Adrenal gland (tissue), 12 donors: ENCODE results near the gene NLRC3. TPM values are rescaled to one million over a fixed set of nuclear protein-coding genes. Genes with fewer than 3 reads are reported as not detected.
A peak's percentile ranks its signal among the peaks of the same experiment; 100 is the strongest.

Experiments used
- DNase-seq, 7 donors: peaks; one replicate each; pipeline ENCODE4 v3.0.0-alpha.2; 2019 to 2020
- H3K27ac ChIP-seq, 5 donors: fragments of 200-600 bp; sonication (generic) in 4 of 5; 1 replicate in 3 of 5; 2 replicates in 2 of 5; pipeline versions ENCODE4 v1.5.1 to v1.8.0; 2016 to 2020; ENCODE audit warnings: mild to moderate bottlenecking in 1 of 5
- H3K27me3 ChIP-seq: fragments of 200-600 bp; 2 replicates; pipeline ENCODE4 v1.8.0; 2021
- H3K36me3 ChIP-seq, 2 donors: fragments of 200-600 bp; replicated peaks in 1 of 2; 1 replicate in 1 of 2; 2 replicates in 1 of 2; pipeline versions ENCODE4 v1.5.1 to v1.8.0; 2018 to 2022
- H3K4me1 ChIP-seq, 2 donors: fragments of 200-600 bp; replicated peaks in 1 of 2; 1 replicate in 1 of 2; 2 replicates in 1 of 2; pipeline versions ENCODE4 v1.5.1 to v1.8.0; 2018 to 2021
- H3K4me3 ChIP-seq, 4 donors: fragments of 200-600 bp; sonication (generic) in 3 of 4; one replicate each; pipeline ENCODE4 v1.5.1; 2016 to 2018
- H3K9me3 ChIP-seq, 3 donors: fragments of 200-600 bp; sonication (generic) in 1 of 3; replicated peaks in 1 of 3; 1 replicate in 2 of 3; 2 replicates in 1 of 3; pipeline versions ENCODE4 v1.5.1 to v1.8.0; 2016 to 2021
- CTCF ChIP-seq, 6 experiments: fragments of 450-650 bp in 4 of 6; fragments of 200-600 bp in 2 of 6; sonication (generic) in 1 of 6; IDR thresholded peaks; 1 replicate in 5 of 6; 2 replicates in 1 of 6; pipeline versions ENCODE4 v1.5.1 to v1.8.0; 2016 to 2021; ENCODE audit warnings: antibody characterized with exemption in 6 of 6, mild to moderate bottlenecking in 2 of 6, moderate library complexity in 1 of 6
- POLR2A ChIP-seq, 2 donors: fragments of 450-650 bp; IDR thresholded peaks; one replicate each; pipeline ENCODE4 v1.6.1; 2017; ENCODE audit warnings: antibody characterized with exemption in 2 of 2, mild to moderate bottlenecking in 2 of 2, moderate library complexity in 1 of 2
- WGBS, 4 donors: extraction: QIAGEN DNeasy Blood & Tissue Kit in 2 of 4; methylation state at CpG; one replicate each; pipeline versions ENCODE4 v1.1.5 to v1.1.7; 2013 to 2017; 5-methylcytosine and 5-hydroxymethylcytosine counted together
- intact Hi-C, 2 donors: fragments of 100-400 bp; cut with DNase I; formaldehyde crosslinking; loops; one replicate each; pipeline versions ENCODE4 v1.14.1 to v1.15.0; 2022 to 2023
- polyA plus RNA-seq, 3 donors: library from polyadenylated mRNA; stranded (reverse); fragments of 200-250 nt in 2 of 3; fragments of 350-450 nt in 1 of 3; fragmentation: Illumina TruSeq in 1 of 3; extraction: RNeasy Lipid Tissue Mini Kit (QIAGEN cat#74804) in 1 of 3; gene quantifications; one replicate each; pipeline ENCODE4 v1.2.3, GENCODE V29; 2013 to 2014
- total RNA-seq, 9 donors: library from RNA; depleted of rRNA in 4 of 9; stranded (reverse); fragments of >200 nt in 4 of 9; fragments of 120-200 nt in 1 of 9; fragmentation: NEBNext Ultra II Directional in 1 of 9; extraction: Animal tissue kit (Norgen Biotek cat#: 25700) in 1 of 9; gene quantifications; one replicate each; pipeline versions ENCODE4 v1.1.0 to v1.2.4, GENCODE V29; 2013 to 2023
- donor health status: healthy with polysubstance abuse.
- donor health status: Bipolar disorder and iron deficiency.
- donor health status: DM: yes; HTN: yes; CAD: no.
- donor health status: DM: no; HTN: no; CAD: no.
- donor health status: DM: no; HTN: no; CAD: no.
- donor health status: DM: yes; HTN: yes; CAD: no.

The NLRC3 gene
- total and polyA plus RNA-seq, 12 donors = 0.29 to 2.5 (median 1.5) TPM

GRCh38 chr16:3536851-3537250, 40.4 kb downstream of the NLRC3 start:
- peaks cover 0 to 53% of the 10 kb centered on the region in 2 donors for H3K36me3 ChIP-seq
- no peaks in the 10 kb centered on the region for H3K9me3 ChIP-seq
- H3K27ac ChIP-seq = no peak overlapping the region
- peaks cover 0 to 4% of the 10 kb centered on the region in 2 donors for H3K4me1 ChIP-seq
- intact Hi-C loops = no loop called here
- no peaks in the 10 kb centered on the region for H3K27me3 ChIP-seq
- no peak for TF ChIP-seq CTCF (IDR thresholded peaks at IDR 0.05)
- TF ChIP-seq POLR2A (IDR thresholded peaks at IDR 0.05) = no peak
- 41 to 57% (median 46%) methylated on average over 4 of the region's 4 CpGs for WGBS, 4 donors
- H3K4me3 ChIP-seq = no peak overlapping the region
- peak in 6 of 7 donors; percentile 23 to 71 (median 46) for DNase-seq

DNA sequence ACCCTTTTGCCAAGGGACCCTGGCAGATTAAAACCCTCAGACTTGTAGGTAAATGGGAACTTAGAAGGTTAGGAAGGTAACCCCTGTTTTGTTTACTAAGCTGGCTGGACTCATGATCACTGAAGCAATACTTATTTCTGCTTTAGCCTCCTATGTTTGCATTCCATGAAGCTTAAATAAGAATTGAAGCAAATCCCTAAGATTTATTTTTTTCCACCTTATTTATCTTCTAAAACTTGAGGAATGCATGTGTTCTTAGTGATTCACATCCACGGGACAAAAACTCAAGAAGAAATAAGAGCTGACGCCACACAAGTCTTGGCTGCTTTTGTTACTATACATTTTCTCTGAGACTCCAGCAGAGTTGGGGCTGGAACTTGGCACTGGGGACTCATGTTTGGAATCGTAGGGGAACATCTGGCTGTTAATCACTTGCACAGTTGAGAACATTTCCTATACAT, 40.9 kb downstream of the NLRC3 start:
- Histone ChIP-seq H3K4me1 (peaks cover 0 to 4% of the 10 kb centered on the region in 2 donors), H3K4me3 (no peak overlapping the region), H3K27ac (no peak overlapping the region), H3K9me3 (no peaks in the 10 kb centered on the region), H3K36me3 (peaks cover 0 to 53% of the 10 kb centered on the region in 2 donors), H3K27me3 (no peaks in the 10 kb centered on the region)
- TF ChIP-seq POLR2A (IDR thresholded peaks at IDR 0.05) = no peak
- no peak for TF ChIP-seq CTCF (IDR thresholded peaks at IDR 0.05)
- DNase-seq = no peak
- intact Hi-C loops = no loop called here
- 69 to 75% (median 73%) methylated on average over 3 of the region's 3 CpGs for WGBS, 4 donors

- TF ChIP-seq POLR2A (IDR thresholded peaks at IDR 0.05) (no peak), CTCF (IDR thresholded peaks at IDR 0.05) (no peak)
- DNase-seq = no peak
- H3K4me3 ChIP-seq = no peak overlapping the region
- peaks cover 0 to 52% of the 10 kb centered on the region in 2 donors for H3K36me3 ChIP-seq
- peaks cover 0 to 4% of the 10 kb centered on the region in 2 donors for H3K4me1 ChIP-seq
- H3K27ac ChIP-seq = no peak overlapping the region
- intact Hi-C loops = no loop called here
- H3K9me3 ChIP-seq = no peaks in the 10 kb centered on the region
- H3K27me3 ChIP-seq = no peaks in the 10 kb centered on the region
- 95 to 97% (median 95%) methylated on average over 10 of the region's 10 CpGs for WGBS, 4 donors
Observed at GRCh38 chr16:3534126-3534525, 43.1 kb downstream of the NLRC3 start.

- Histone ChIP-seq H3K9me3 (no peaks in the 10 kb centered on the region), H3K27me3 (no peaks in the 10 kb centered on the region), H3K27ac (no peak overlapping the region), H3K4me3 (no peak overlapping the region), H3K36me3 (peaks cover 0 to 47% of the 10 kb centered on the region in 2 donors), H3K4me1 (peaks cover 0 to 4% of the 10 kb centered on the region in 2 donors)
- TF ChIP-seq POLR2A (IDR thresholded peaks at IDR 0.05) (no peak), CTCF (IDR thresholded peaks at IDR 0.05) (no peak)
- DNase-seq = no peak
- 90 to 98% (median 94%) methylated on average over 9 to 12 of the region's 12 CpGs for WGBS, 4 donors
- intact Hi-C loops = no loop called here
Observed at GRCh38 chr16:3532741-3533140, 44.5 kb downstream of the NLRC3 start.
